Ascending aorta (tissue), 2 donors: ENCODE measurements around the gene RIPK3. TPM values are rescaled to one million over a fixed set of nuclear protein-coding genes. Genes with fewer than 3 reads are reported as not detected.

ENCODE experiments used
- DNase-seq, 2 donors: peaks; one replicate each; pipeline ENCODE4 v3.0.0-alpha.2; 2019; ENCODE audit warnings: low spot score in 2 of 2
- H3K27ac ChIP-seq, 2 donors: fragments of 200-600 bp; sonication (generic); one replicate each; pipeline ENCODE4 v1.5.1; 2016 to 2017; ENCODE audit warnings: mild to moderate bottlenecking in 1 of 2
- H3K27me3 ChIP-seq: fragments of 200-600 bp; sonication (generic); one replicate; pipeline ENCODE4 v1.5.1; 2017
- H3K36me3 ChIP-seq, 2 donors: fragments of 200-600 bp; sonication (generic); one replicate each; pipeline ENCODE4 v1.5.1; 2016
- H3K4me1 ChIP-seq, 2 donors: fragments of 200-600 bp; sonication (generic); one replicate each; pipeline ENCODE4 v1.5.1; 2016 to 2017; ENCODE audit warnings: mild to moderate bottlenecking in 1 of 2
- H3K4me3 ChIP-seq, 2 donors: fragments of 200-600 bp; sonication (generic); one replicate each; pipeline ENCODE4 v1.5.1; 2016 to 2017; ENCODE audit warnings: mild to moderate bottlenecking in 1 of 2
- H3K9me3 ChIP-seq, 2 donors: fragments of 200-600 bp; sonication (generic); one replicate each; pipeline ENCODE4 v1.5.1; 2016
- CTCF ChIP-seq, 3 experiments: fragments of 200-600 bp in 2 of 3; fragments of 450-650 bp in 1 of 3; sonication (generic) in 2 of 3; IDR thresholded peaks; one replicate each; pipeline ENCODE4 v1.5.1; 2016 to 2019; ENCODE audit warnings: antibody characterized with exemption in 3 of 3, mild to moderate bottlenecking in 1 of 3, moderate library complexity in 1 of 3
- intact Hi-C: fragments of 100-400 bp; cut with DNase I; formaldehyde crosslinking; loops from one replicate; pipeline ENCODE4 v1.15.1; 2023
- total RNA-seq: library from RNA; depleted of rRNA; stranded (reverse); fragments of >200 nt; gene quantifications from one replicate; pipeline ENCODE4 v1.1.0, GENCODE V29; 2016

The RIPK3 gene
- total RNA-seq, 1 donor from 2014 or later: 2.3 TPM

GRCh38 chr14:24327303-24327702 lies 12.5 kb downstream of the RIPK3 start:
- Histone ChIP-seq H3K9me3 (no peaks in the 10 kb centered on the region), H3K27ac (no peak overlapping the region), H3K4me1 (peaks cover 0 to 1% of the 10 kb centered on the region in 2 donors), H3K4me3 (no peak overlapping the region), H3K36me3 (no peaks in the 10 kb centered on the region), H3K27me3 (no peaks in the 10 kb centered on the region)
- no peak for DNase-seq
- intact Hi-C loops: no loop called here
- no peak for TF ChIP-seq CTCF (IDR thresholded peaks at IDR 0.05)

GRCh38 chr14:24325963-24326362 lies 13.8 kb downstream of the RIPK3 start:
- TF ChIP-seq CTCF (IDR thresholded peaks at IDR 0.05): no peak
- Histone ChIP-seq H3K36me3 (no peaks in the 10 kb centered on the region), H3K27ac (no peak overlapping the region), H3K4me3 (no peak overlapping the region), H3K9me3 (no peaks in the 10 kb centered on the region), H3K27me3 (no peaks in the 10 kb centered on the region), H3K4me1 (no peaks in the 10 kb centered on the region)
- DNase-seq: no peak
- intact Hi-C loops: no loop called here

GRCh38 chr14:24325041-24325530 lies 14.7 kb downstream of the RIPK3 start:
- Histone ChIP-seq H3K36me3 (no peaks in the 10 kb centered on the region), H3K9me3 (no peaks in the 10 kb centered on the region), H3K27ac (no peak overlapping the region), H3K4me1 (no peaks in the 10 kb centered on the region), H3K4me3 (no peak overlapping the region), H3K27me3 (no peaks in the 10 kb centered on the region)
- DNase-seq: no peak
- TF ChIP-seq CTCF (IDR thresholded peaks at IDR 0.05): no peak
- intact Hi-C loops: no loop called here

GRCh38 chr14:24324024-24324423 lies 15.8 kb downstream of the RIPK3 start:
- no peaks in the 10 kb centered on the region for H3K27me3 ChIP-seq
- H3K27ac ChIP-seq: no peak overlapping the region
- no peak overlapping the region for H3K4me3 ChIP-seq
- H3K9me3 ChIP-seq: no peaks in the 10 kb centered on the region
- TF ChIP-seq CTCF (IDR thresholded peaks at IDR 0.05): no peak
- intact Hi-C loops: no loop called here
- DNase-seq: no peak
- no peaks in the 10 kb centered on the region for H3K36me3 ChIP-seq
- H3K4me1 ChIP-seq: no peaks in the 10 kb centered on the region

- no peak overlapping the region for H3K27ac ChIP-seq
- H3K36me3 ChIP-seq: no peaks in the 10 kb centered on the region
- no peaks in the 10 kb centered on the region for H3K9me3 ChIP-seq
- DNase-seq: no peak
- intact Hi-C loops: no loop called here
- H3K27me3 ChIP-seq: no peaks in the 10 kb centered on the region
- TF ChIP-seq CTCF (IDR thresholded peaks at IDR 0.05): no peak
- H3K4me3 ChIP-seq: no peak overlapping the region
- H3K4me1 ChIP-seq: no peaks in the 10 kb centered on the region
Measured at GRCh38 chr14:24323341-24323740, 16.4 kb downstream of the RIPK3 start.

- intact Hi-C loops: no loop called here
- Histone ChIP-seq H3K36me3 (no peaks in the 10 kb centered on the region), H3K27ac (no peak overlapping the region)
Measured at GRCh38 chr14:24322672-24323071, 17.1 kb downstream of the RIPK3 start.

More at GRCh38 chr14:24322672-24323071, 17.1 kb downstream of the RIPK3 start:
- DNase-seq: no peak
- Histone ChIP-seq H3K27me3 (no peaks in the 10 kb centered on the region), H3K4me1 (no peaks in the 10 kb centered on the region), H3K9me3 (no peaks in the 10 kb centered on the region), H3K4me3 (no peak overlapping the region)
- TF ChIP-seq CTCF (IDR thresholded peaks at IDR 0.05): no peak
